GM20000 (cell line): ENCODE data around the gene AXIN1.

ENCODE experiments used
- DNase-seq: peaks from one replicate; pipeline ENCODE4 v3.0.0; 2012; ENCODE audit warnings: low spot score
- TF ChIP-seq, protein P1 (sequence below): IDR thresholded peaks from 2 replicates; pipeline ENCODE4 v1.5.1; 2012; ENCODE audit warnings: mild to moderate bottlenecking, control low read depth; ENCODE audit errors: extremely low read depth, missing control alignments

Gene AXIN1

GRCh38 chr16:311725-312124 lies 40.8 kb downstream of the AXIN1 start:
- TF ChIP-seq, protein P1, sequence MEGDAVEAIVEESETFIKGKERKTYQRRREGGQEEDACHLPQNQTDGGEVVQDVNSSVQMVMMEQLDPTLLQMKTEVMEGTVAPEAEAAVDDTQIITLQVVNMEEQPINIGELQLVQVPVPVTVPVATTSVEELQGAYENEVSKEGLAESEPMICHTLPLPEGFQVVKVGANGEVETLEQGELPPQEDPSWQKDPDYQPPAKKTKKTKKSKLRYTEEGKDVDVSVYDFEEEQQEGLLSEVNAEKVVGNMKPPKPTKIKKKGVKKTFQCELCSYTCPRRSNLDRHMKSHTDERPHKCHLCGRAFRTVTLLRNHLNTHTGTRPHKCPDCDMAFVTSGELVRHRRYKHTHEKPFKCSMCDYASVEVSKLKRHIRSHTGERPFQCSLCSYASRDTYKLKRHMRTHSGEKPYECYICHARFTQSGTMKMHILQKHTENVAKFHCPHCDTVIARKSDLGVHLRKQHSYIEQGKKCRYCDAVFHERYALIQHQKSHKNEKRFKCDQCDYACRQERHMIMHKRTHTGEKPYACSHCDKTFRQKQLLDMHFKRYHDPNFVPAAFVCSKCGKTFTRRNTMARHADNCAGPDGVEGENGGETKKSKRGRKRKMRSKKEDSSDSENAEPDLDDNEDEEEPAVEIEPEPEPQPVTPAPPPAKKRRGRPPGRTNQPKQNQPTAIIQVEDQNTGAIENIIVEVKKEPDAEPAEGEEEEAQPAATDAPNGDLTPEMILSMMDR = no peak
- DNase-seq = no peak

DNA sequence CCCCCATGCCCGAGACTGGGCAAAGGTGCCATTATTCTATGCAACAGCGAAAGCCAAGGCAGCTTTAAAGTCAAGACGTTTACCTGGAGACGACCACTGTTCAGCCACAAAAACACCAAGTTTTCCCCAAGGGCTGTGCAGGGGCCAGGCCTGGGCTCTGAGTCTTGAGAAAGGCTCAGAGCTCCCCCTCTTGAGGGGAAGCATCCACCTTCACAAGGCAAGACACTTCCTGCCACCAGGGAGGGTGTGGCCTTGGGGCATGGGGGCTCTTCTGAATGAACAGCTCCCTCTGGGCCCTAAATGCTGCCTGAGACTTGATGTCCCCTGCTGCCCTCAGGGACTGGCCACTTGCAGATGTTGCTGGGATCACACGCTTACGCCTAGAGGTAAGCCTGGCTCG lies 43.0 kb downstream of the AXIN1 start:
- TF ChIP-seq, protein P1 = no peak
- DNase-seq = no peak

DNA sequence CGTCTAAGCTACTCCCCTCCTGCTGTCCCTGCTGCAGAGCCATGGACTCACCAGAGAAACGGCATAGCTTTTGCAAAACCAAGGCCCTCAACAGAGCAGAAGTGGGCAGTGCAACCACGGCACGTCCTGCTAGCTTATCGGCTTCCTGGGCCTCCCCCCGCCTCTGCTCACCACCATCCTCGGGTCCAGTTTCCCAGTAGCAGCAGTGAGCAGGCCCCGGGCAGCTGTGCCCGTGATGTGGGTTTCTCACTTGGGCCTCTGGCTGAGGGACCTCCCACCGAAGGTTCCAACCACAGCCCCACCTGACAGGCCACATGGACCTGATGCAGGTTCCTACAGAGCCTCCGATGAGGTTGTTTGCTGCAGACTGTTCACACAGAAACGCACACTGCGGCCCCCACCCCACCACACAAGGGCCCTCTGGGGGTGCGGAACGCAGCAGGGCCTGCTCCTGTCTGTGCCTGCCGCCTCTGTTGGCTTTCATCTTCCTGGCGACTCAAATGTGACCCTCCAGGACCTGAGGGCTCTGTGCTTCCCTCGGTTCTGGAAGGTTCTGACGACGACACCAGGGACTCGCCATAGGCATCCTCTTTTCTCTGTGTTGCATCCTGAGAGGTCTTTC lies 44.7 kb downstream of the AXIN1 start:
- TF ChIP-seq, protein P1 = no peak
- no peak for DNase-seq

- DNase-seq = no peak
- TF ChIP-seq, protein P1 = no peak
These were observed 45.6 kb downstream of the AXIN1 start for GRCh38 chr16:306911-307370.

- DNase-seq = no peak
- TF ChIP-seq, protein P1 = no peak
These were observed 46.5 kb downstream of the AXIN1 start for GRCh38 chr16:305916-306626.

GRCh38 chr16:303760-304505 lies 48.6 kb downstream of the AXIN1 start:
- TF ChIP-seq, protein P1 = no peak
- no peak for DNase-seq

GRCh38 chr16:301950-302349 lies 50.6 kb downstream of the AXIN1 start:
- DNase-seq = no peak

More at GRCh38 chr16:301950-302349, 50.6 kb downstream of the AXIN1 start:
- TF ChIP-seq, protein P1 = no peak
